GM12892 (cell line): ENCODE results near the gene ATP6V0C.

Experiments
- POLR2A ChIP-seq: IDR thresholded peaks from 2 replicates; pipeline ENCODE4 v1.6.1; 2011; ENCODE audit warnings: low read depth, low read length, control low read depth
- POLR2AphosphoS5 ChIP-seq: IDR thresholded peaks from 2 replicates; pipeline ENCODE4 v1.6.1; 2011; ENCODE audit warnings: low read depth, low read length, control low read depth

- TF ChIP-seq POLR2AphosphoS5 (no peak), POLR2A (no peak)
Observed at GRCh38 chr16:2526135-2526534, 12.4 kb downstream of the ATP6V0C start.
